Body of pancreas (tissue), 4 donors: ENCODE results near the gene ADCYAP1R1. TPM values are rescaled to one million over a fixed set of nuclear protein-coding genes. Genes with fewer than 3 reads are reported as not detected.

Experiments used
- ATAC-seq: fragments of 150-250 bp; one replicate; pipeline ENCODE4 v1.9.1; 2016
- DNase-seq, 4 donors: peaks; one replicate each; pipeline ENCODE4 v3.0.0-alpha.2; 2019
- H3K27ac ChIP-seq, 4 donors: fragments of 200-600 bp; sonication (generic); 1 replicate in 3 of 4; 2 replicates in 1 of 4; pipeline versions ENCODE4 v1.5.1 to v1.6.1; 2016 to 2019; ENCODE audit warnings: mild to moderate bottlenecking in 1 of 4, mixed read lengths in 1 of 4, moderate library complexity in 1 of 4
- H3K27me3 ChIP-seq, 2 donors: fragments of 200-600 bp; sonication (generic); one replicate each; pipeline ENCODE4 v1.6.0; 2016; ENCODE audit warnings: mild to moderate bottlenecking in 1 of 2
- H3K36me3 ChIP-seq, 2 donors: fragments of 200-600 bp; sonication (generic); replicated peaks in 1 of 2; 2 replicates each; pipeline ENCODE4 v1.5.1; 2016; ENCODE audit warnings: low read depth in 2 of 2; ENCODE audit not compliant: insufficient read depth in 1 of 2
- H3K4me1 ChIP-seq: fragments of 200-600 bp; sonication (generic); one replicate; pipeline ENCODE4 v1.6.0; 2016
- H3K4me3 ChIP-seq, 2 donors: fragments of 200-600 bp; sonication (generic); 1 replicate in 1 of 2; 2 replicates in 1 of 2; pipeline ENCODE4 v1.5.1; 2016 to 2019
- H3K9me3 ChIP-seq, 3 donors: fragments of 200-600 bp; sonication (generic); 1 replicate in 2 of 3; 2 replicates in 1 of 3; pipeline ENCODE4 v1.5.1; 2016
- POLR2A ChIP-seq, 3 donors: fragments of 450-650 bp; IDR thresholded peaks; one replicate each; pipeline ENCODE4 v1.6.1; 2016; ENCODE audit warnings: antibody characterized with exemption in 3 of 3, mild to moderate bottlenecking in 2 of 3
- WGBS, 2 donors: methylation state at CpG; one replicate each; pipeline ENCODE4 v1.1.5; 2017; 5-methylcytosine and 5-hydroxymethylcytosine counted together
- intact Hi-C: fragments of 100-400 bp; cut with DNase I; formaldehyde crosslinking; loops from one replicate; pipeline ENCODE4 v1.15.1; 2023
- total RNA-seq, 2 donors: library from RNA; depleted of rRNA; stranded (reverse); fragments of >200 nt; gene quantifications; one replicate each; pipeline ENCODE4 v1.1.0, GENCODE V29; 2016
- TF ChIP-seq, protein P1 (sequence below), 7 experiments: fragments of 450-650 bp in 4 of 7; fragments of 200-600 bp in 3 of 7; sonication (generic) in 3 of 7; IDR thresholded peaks; one replicate each; pipeline ENCODE4 v1.5.1; 2016 to 2019; ENCODE audit warnings: antibody characterized with exemption in 7 of 7

ADCYAP1R1 gene
- total RNA-seq, 2 donors from 2014 or later: 1.8 to 8.2 TPM

DNA sequence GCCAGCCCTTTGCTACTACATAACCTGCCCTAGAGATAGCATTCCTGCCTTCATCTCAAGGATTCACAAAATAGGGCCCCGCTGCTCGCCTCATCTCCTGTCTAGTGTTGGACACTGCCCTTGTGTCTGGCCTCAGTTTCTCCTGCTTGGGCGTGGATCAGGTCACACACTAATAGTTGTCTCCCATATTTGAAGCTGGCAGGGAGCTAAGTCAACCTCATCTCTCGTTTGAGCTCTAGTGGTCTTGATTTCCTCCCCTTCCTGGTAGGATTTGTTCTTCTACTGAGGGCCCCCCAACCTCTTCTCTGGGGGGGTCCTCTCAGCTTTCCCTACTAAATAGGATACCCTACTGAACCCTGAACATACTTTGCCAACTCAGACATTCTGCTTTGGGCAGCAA, 42.2 kb downstream of the ADCYAP1R1 start:
- no peak for DNase-seq

DNA sequence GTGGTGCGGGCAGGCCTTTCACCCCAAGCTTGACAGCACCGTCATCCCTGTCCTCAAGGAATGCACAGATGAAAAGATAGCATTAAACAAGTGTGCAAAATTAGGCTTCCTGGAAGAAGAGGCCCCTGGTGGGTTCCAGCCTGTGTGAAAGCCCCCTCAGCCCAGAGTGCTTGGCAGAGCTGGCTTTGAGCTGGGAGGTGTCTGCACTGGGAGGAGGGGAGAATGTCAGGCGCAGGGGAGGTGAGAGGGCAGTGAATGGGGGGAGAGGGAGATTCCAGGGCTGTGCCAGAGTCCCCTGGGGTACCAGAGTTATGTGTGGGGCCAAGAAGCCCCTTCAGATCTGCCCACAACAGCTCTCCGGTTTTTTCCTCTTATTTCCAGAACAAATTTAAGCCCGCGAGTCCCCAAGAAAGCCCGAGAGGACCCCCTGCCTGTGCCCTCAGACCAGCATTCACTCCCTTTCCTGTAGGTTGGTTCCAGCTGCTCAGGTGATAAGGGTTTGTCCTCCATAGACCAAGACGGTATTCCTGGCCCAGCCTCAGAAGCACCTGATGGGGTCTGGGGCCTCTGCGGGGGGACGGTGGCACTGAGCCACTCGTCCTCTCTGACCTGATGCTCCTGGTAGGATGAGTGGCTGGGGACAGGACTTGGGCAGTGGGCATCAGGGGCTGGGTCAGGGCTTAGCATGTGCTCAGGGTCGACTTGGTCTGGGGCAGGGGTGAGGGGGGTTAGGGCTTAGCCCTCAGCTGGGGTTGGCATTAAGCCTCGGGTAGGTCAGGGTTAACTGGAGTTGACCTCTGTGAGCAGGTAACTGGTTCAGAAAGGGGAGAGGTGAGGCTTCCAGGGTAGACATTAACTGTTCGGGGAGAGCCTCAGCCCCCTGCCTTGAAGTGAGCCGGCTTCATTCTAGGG, 43.4 kb downstream of the ADCYAP1R1 start:
- Histone ChIP-seq H3K4me3 (no peak overlapping the region), H3K36me3 (no peaks in the 10 kb centered on the region), H3K27me3 (no peaks in the 10 kb centered on the region), H3K27ac (no peak overlapping the region), H3K4me1 (no peaks in the 10 kb centered on the region), H3K9me3 (no peaks in the 10 kb centered on the region)
- intact Hi-C loops: no loop called here
- no peak for ATAC-seq
- DNase-seq: no peak
- 63 to 83% methylated on average over 9 to 15 of the region's 15 CpGs for WGBS, 2 donors
- no peak for TF ChIP-seq POLR2A (IDR thresholded peaks at IDR 0.05)
- TF ChIP-seq, protein P1, sequence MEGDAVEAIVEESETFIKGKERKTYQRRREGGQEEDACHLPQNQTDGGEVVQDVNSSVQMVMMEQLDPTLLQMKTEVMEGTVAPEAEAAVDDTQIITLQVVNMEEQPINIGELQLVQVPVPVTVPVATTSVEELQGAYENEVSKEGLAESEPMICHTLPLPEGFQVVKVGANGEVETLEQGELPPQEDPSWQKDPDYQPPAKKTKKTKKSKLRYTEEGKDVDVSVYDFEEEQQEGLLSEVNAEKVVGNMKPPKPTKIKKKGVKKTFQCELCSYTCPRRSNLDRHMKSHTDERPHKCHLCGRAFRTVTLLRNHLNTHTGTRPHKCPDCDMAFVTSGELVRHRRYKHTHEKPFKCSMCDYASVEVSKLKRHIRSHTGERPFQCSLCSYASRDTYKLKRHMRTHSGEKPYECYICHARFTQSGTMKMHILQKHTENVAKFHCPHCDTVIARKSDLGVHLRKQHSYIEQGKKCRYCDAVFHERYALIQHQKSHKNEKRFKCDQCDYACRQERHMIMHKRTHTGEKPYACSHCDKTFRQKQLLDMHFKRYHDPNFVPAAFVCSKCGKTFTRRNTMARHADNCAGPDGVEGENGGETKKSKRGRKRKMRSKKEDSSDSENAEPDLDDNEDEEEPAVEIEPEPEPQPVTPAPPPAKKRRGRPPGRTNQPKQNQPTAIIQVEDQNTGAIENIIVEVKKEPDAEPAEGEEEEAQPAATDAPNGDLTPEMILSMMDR (IDR thresholded peaks at IDR 0.05): no peak

More for the DNA sequence above, 42.2 kb downstream of the ADCYAP1R1 start:
- Histone ChIP-seq H3K4me1 (no peaks in the 10 kb centered on the region), H3K4me3 (no peak overlapping the region), H3K9me3 (no peaks in the 10 kb centered on the region), H3K27me3 (no peaks in the 10 kb centered on the region), H3K27ac (no peak overlapping the region), H3K36me3 (no peaks in the 10 kb centered on the region)
- no peak for TF ChIP-seq POLR2A (IDR thresholded peaks at IDR 0.05)
- TF ChIP-seq, protein P1 (IDR thresholded peaks at IDR 0.05): no peak
- 71 to 73% methylated on average over 4 of the region's 4 CpGs for WGBS, 2 donors
- intact Hi-C loops: no loop called here
- no peak for ATAC-seq

DNA sequence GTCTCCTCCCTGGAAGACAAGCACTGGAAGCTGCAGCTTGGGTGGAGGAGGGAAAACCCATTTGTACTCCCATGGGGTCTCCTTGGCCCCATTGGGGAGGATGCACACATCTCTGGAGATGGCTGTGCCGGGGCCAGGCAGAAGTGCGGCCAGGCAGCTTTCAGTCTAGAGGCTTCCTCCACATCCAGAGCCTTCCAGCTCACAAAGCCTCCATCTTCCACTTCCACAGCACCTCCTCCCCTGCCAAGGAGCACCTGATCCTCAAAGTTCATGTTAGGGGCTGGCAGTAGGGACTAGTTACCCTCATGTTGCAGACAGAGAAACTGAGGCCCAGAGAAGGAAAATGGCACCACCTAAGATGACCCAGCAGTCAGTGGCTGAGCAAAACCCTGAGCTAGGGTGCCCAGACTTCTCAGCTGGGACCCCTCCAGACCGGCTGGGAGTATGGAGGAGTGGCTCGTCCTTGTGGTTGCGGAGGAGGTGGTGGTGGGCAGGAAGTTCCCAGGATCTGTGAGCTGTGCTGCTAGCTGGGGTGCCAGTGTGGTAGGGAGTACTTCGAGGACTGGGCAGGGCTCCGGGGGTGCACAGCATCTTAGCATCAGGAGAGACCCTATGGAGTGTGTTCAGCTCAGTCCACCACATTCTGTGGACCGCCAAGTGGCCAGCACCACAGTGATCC, 44.2 kb downstream of the ADCYAP1R1 start:
- DNase-seq (no peak), ATAC-seq (no peak)
- H3K4me1 ChIP-seq: no peaks in the 10 kb centered on the region
- no peak for TF ChIP-seq POLR2A (IDR thresholded peaks at IDR 0.05)
- TF ChIP-seq, protein P1 (IDR thresholded peaks at IDR 0.05): no peak
- H3K27me3 ChIP-seq: no peaks in the 10 kb centered on the region
- H3K4me3 ChIP-seq: no peak overlapping the region
- no peaks in the 10 kb centered on the region for H3K9me3 ChIP-seq
- intact Hi-C loops: no loop called here
- H3K36me3 ChIP-seq: no peaks in the 10 kb centered on the region
- no peak overlapping the region for H3K27ac ChIP-seq
- 59 to 88% methylated on average over 2 to 7 of the region's 8 CpGs for WGBS, 2 donors

DNA sequence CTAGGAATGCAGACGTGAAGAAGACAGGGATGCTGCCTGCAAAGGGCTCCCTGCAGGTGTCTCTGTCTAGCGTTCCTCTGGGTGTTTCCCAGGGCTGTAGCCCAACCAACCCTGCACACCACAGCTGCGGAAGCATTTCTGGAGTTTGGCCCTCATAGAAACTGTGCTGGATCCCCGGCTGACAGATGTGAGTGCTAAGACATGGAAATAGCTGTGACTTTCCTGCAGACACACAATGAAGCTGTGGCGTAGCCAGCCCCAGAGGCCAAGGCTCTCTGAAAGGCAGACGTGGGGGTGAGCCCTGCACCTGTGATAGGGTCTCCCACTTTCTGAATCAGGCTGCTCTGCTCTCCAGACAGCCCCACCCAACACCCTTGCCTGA, 44.8 kb downstream of the ADCYAP1R1 start:
- no peak for DNase-seq
- H3K4me1 ChIP-seq: no peaks in the 10 kb centered on the region
- TF ChIP-seq POLR2A (IDR thresholded peaks at IDR 0.05): no peak
- TF ChIP-seq, protein P1 (IDR thresholded peaks at IDR 0.05): no peak
- WGBS, 2 donors: 49 to 61% methylated on average over 5 to 6 of the region's 6 CpGs
- H3K36me3 ChIP-seq: no peaks in the 10 kb centered on the region
- H3K27me3 ChIP-seq: no peaks in the 10 kb centered on the region
- H3K4me3 ChIP-seq: no peak overlapping the region
- no peak for ATAC-seq
- no peak overlapping the region for H3K27ac ChIP-seq
- no peaks in the 10 kb centered on the region for H3K9me3 ChIP-seq
- intact Hi-C loops: no loop called here
